Activated CD8-positive, alpha-beta memory T cell treated with anti-CD3 and anti-CD28 coated beads, Interleukin-2, amount 10 ng/mL, durations not matched to agents 7 days and 5 days (primary cell): ENCODE measurements around the gene SPEM2. TPM values are rescaled to one million over a fixed set of nuclear protein-coding genes. Genes with fewer than 3 reads are reported as not detected.

Source experiments
- ATAC-seq: fragments of 150-1000 bp; cut with Tn5 transposase; one replicate; pipeline ENCODE4 v1.10.0; 2021; ENCODE audit warnings: moderate library complexity
- CTCF ChIA-PET: fragments of 350-600 bp; sonication (Branson Sonifier 250); formaldehyde crosslinking; loops from one replicate; lab custom pipeline; 2021; ENCODE audit warnings: antibody characterized with exemption; lab: Charles Lee
- DNase-seq: peaks from one replicate; pipeline ENCODE4 v3.0.0-alpha.2; 2020
- H3K27ac Mint-ChIP-seq: one replicate; pipeline ENCODE4 v1.8.0; 2021; ENCODE audit warnings: mild to moderate bottlenecking, mixed read lengths
- H3K27me3 Mint-ChIP-seq: one replicate; pipeline ENCODE4 v1.8.0; 2021; ENCODE audit warnings: mixed read lengths
- H3K36me3 Mint-ChIP-seq: one replicate; pipeline ENCODE4 v1.8.0; 2021; ENCODE audit warnings: mild to moderate bottlenecking, mixed read lengths
- H3K4me1 Mint-ChIP-seq: one replicate; pipeline ENCODE4 v1.8.0; 2021; ENCODE audit warnings: mixed read lengths
- H3K4me3 Mint-ChIP-seq: one replicate; pipeline ENCODE4 v1.8.0; 2021; ENCODE audit warnings: mild to moderate bottlenecking, moderate library complexity, mixed read lengths
- H3K9me3 Mint-ChIP-seq: one replicate; pipeline ENCODE4 v1.8.0; 2022; ENCODE audit warnings: low read depth, mixed read lengths
- total RNA-seq, 2 experiments: library from RNA; stranded (reverse); gene quantifications; one replicate each; pipeline ENCODE4 v1.2.3, GENCODE V29; 2021

SPEM2 gene
- not detected for total RNA-seq

- DNase-seq (no peak), ATAC-seq (no peak)
- Mint-ChIP-seq H3K4me1 (no peaks in the 10 kb centered on the region), H3K27me3 (no peaks in the 10 kb centered on the region), H3K9me3 (no peaks in the 10 kb centered on the region), H3K4me3 (no peak within 1 kb of the TSS), H3K27ac (no peak within 1 kb of the TSS), H3K36me3 (no peaks in the 10 kb centered on the region)
- CTCF ChIA-PET = interaction anchor here (1.1 kb wide), 1 partner anchor 12 kb away, joined by 4 read pairs; no protein-coding TSS in a partner anchor
These were observed at the start of gene SPEM2 for GRCh38 chr17:7425316-7425715. Gene SPEM2 (plus strand): TSS chr17:7425616. CDS start chr17:7425689, 73 bp downstream.

DNA sequence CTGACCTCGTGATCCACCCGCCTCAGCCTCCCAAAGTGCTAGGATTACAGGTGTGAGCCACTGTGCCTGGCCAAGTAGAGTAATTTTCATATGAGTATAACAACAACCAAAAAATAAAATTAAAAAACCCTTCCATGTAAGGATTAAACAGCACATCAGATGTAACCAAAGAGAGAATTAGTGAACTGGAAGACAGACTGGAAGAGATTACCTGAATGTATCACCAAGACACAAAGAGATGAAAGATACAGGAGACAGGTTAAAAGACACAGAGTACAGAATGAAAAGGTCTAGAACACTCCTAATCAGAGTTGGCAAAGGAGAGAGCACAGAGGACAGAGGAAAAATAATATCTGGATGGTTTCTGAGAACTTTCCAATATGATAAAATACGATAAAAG lies 46.3 kb upstream of the SPEM2 start:
- H3K9me3 Mint-ChIP-seq = peaks cover 3% of the 10 kb centered on the region
- H3K27me3 Mint-ChIP-seq = peaks cover 41% of the 10 kb centered on the region
- ATAC-seq = no peak
- no peak overlapping the region for H3K4me3 Mint-ChIP-seq
- H3K4me1 Mint-ChIP-seq = peaks cover 3% of the 10 kb centered on the region
- CTCF ChIA-PET = no interaction called here
- DNase-seq = no peak
- no peak overlapping the region for H3K27ac Mint-ChIP-seq
- H3K36me3 Mint-ChIP-seq = peaks cover 2% of the 10 kb centered on the region

GRCh38 chr17:7380321-7380720 lies 45.1 kb upstream of the SPEM2 start:
- peaks cover 3% of the 10 kb centered on the region for H3K9me3 Mint-ChIP-seq
- peaks cover 41% of the 10 kb centered on the region for H3K27me3 Mint-ChIP-seq
- CTCF ChIA-PET = no interaction called here
- H3K36me3 Mint-ChIP-seq = peaks cover 2% of the 10 kb centered on the region
- no peak for ATAC-seq
- H3K4me3 Mint-ChIP-seq = no peak overlapping the region
- no peak for DNase-seq
- H3K4me1 Mint-ChIP-seq = peaks cover 7% of the 10 kb centered on the region
- H3K27ac Mint-ChIP-seq = no peak overlapping the region

DNA sequence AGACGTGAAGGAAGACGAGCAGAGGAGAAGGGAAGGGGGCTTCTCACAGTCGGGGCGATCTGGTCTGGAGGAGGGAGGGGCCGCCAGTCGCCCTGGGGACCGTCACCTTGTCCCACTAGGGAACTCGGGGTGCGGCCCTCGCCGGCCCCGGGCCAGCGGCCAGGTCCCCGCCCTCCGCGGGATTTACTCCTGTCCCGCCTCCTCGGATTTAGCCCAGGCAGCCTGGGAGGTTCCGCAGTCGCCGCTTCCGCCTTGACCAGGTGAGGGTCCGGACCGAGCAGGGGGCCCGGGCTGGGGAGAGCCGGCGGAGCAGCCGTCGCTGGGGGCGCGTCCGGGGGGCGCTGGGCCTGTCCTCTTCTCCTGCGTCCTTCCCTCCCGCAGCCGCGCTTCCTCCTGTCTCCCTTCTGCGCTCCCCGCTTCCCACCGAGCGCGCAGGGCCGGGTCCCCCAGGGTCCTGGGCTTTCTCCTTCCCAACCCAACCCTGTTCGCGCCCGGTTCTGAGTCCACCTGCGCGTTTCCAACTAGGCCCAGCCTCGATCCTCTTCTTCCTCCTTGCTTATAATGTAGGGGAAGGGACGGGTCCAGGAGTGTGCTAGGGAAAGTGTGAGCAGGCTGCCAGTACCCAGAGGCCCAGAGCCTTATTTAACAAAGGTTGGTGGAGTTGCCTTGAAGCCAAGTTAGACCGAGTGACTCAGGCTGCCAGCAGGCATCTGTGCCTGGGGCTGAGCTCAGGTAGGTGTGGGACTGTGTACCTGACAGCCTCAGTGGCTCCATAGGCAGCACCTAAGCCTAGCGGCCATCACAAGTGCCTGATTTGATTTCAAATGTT lies 44.3 kb upstream of the SPEM2 start, which contains the start of gene TNK1:
Gene TNK1, plus strand, starts transcription at position 235 of the 829 bp plus-strand sequence. CDS start 1,838 bp downstream, outside the sequence.
- ATAC-seq (no peak), DNase-seq (no peak)
- CTCF ChIA-PET = interaction anchor here (2.8 kb wide), 1 partner anchor 26 kb away, joined by 10 read pairs; the partner anchor contains the start of gene TMEM95
- Mint-ChIP-seq H3K27ac (no peak within 1 kb of the TSS), H3K36me3 (peaks cover 2% of the 10 kb centered on the region), H3K27me3 (peaks cover 41% of the 10 kb centered on the region), H3K9me3 (peaks cover 3% of the 10 kb centered on the region), H3K4me3 (no peak within 1 kb of the TSS), H3K4me1 (peaks cover 7% of the 10 kb centered on the region)

DNA sequence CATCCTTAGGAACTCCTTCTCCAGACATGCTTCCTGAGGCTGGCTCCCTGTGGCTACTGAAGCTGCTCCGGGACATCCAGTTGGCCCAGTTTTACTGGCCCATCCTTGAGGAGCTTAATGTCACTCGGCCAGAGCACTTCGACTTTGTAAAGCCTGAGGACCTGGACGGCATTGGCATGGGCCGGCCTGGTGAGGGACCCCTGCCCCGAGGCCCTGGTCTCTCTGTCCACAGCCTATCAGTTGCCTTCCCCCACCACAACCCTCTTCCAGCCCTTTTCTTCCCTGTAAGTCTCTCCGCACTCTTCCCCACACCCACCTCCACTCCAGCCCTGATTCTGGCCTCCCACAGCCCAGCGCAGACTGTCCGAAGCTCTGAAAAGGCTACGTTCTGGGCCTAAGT lies 42.5 kb upstream of the SPEM2 start:
- H3K4me1 Mint-ChIP-seq = peaks cover 7% of the 10 kb centered on the region
- peaks cover 2% of the 10 kb centered on the region for H3K36me3 Mint-ChIP-seq
- H3K4me3 Mint-ChIP-seq = no peak overlapping the region
- peaks cover 3% of the 10 kb centered on the region for H3K9me3 Mint-ChIP-seq
- ATAC-seq (no peak), DNase-seq (no peak)
- peaks cover 33% of the 10 kb centered on the region for H3K27me3 Mint-ChIP-seq
- no peak overlapping the region for H3K27ac Mint-ChIP-seq
- CTCF ChIA-PET = interaction anchor here (1.0 to 2.8 kb wide), 3 partner anchors 28 to 90 kb away, joined by 3 to 10 read pairs (median 6); partner anchors contain the start of gene TMEM95

GRCh38 chr17:7383371-7383741 lies 42.1 kb upstream of the SPEM2 start:
- H3K4me3 Mint-ChIP-seq = no peak overlapping the region
- H3K9me3 Mint-ChIP-seq = peaks cover 3% of the 10 kb centered on the region
- no peak overlapping the region for H3K27ac Mint-ChIP-seq

DNA sequence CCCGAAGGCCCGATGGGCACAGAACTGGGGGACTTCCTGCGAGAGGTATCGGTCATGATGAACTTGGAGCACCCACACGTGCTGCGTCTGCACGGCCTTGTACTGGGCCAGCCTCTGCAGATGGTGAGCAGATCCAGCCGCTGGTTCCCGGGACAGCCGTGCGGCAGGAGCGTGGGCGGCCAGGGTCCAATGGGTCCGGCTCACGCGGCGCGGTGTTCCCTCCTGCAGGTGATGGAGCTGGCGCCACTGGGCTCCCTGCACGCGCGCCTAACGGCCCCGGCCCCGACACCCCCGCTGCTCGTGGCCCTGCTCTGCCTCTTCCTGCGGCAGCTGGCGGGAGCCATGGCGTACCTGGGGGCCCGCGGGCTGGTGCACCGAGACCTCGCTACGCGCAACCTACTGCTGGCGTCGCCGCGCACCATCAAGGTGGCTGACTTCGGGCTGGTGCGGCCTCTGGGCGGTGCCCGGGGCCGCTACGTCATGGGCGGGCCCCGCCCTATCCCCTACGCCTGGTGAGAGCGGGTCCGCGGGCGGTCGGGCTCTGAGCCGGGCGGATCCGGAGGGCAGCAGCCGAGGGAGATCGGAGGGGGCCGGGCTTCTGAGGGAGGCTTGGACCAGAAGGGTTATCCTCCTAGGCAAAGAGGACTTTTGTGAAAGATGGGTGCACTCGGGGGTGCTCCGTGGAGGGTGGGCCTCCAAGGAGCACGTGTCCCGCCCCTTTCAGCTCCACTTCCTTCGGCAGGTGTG lies 41.5 kb upstream of the SPEM2 start:
- Mint-ChIP-seq H3K36me3 (peaks cover 2% of the 10 kb centered on the region), H3K4me1 (peaks cover 7% of the 10 kb centered on the region), H3K9me3 (peaks cover 3% of the 10 kb centered on the region), H3K4me3 (peak overlapping the region; percentile 72), H3K27me3 (peaks cover 33% of the 10 kb centered on the region), H3K27ac (peak overlapping the region; percentile 68)
- CTCF ChIA-PET = interaction anchor here (0.7 to 2.8 kb wide), 9 partner anchors 10 to 178 kb away, joined by 3 to 10 read pairs (median 4); partner anchors contain the start of genes PLSCR3, SENP3, TMEM256 and TMEM95
- peak; percentile 81 for DNase-seq
- ATAC-seq = peak; percentile 99

More at GRCh38 chr17:7383371-7383741, 42.1 kb upstream of the SPEM2 start:
- CTCF ChIA-PET = interaction anchor here (0.7 to 2.8 kb wide), 6 partner anchors 10 to 178 kb away, joined by 3 to 10 read pairs (median 5); partner anchors contain the start of genes PLSCR3, SENP3, TMEM256 and TMEM95
- ATAC-seq (no peak), DNase-seq (no peak)
- H3K36me3 Mint-ChIP-seq = peaks cover 2% of the 10 kb centered on the region
- H3K4me1 Mint-ChIP-seq = peaks cover 7% of the 10 kb centered on the region
- H3K27me3 Mint-ChIP-seq = peaks cover 33% of the 10 kb centered on the region

- peaks cover 27% of the 10 kb centered on the region for H3K27me3 Mint-ChIP-seq
- peaks cover under 1% of the 10 kb centered on the region for H3K36me3 Mint-ChIP-seq
- H3K4me1 Mint-ChIP-seq = peaks cover 7% of the 10 kb centered on the region
- CTCF ChIA-PET = interaction anchor here (0.9 to 2.6 kb wide), 6 partner anchors 9 to 88 kb away, joined by 3 to 10 read pairs (median 4); partner anchors contain the start of genes PLSCR3 and TMEM256
- no peaks in the 10 kb centered on the region for H3K9me3 Mint-ChIP-seq
- peak overlapping the region; percentile 68 for H3K27ac Mint-ChIP-seq
- no peak for ATAC-seq
- H3K4me3 Mint-ChIP-seq = peak overlapping the region; percentile 72
- no peak for DNase-seq
These were observed 40.8 kb upstream of the SPEM2 start for GRCh38 chr17:7384489-7385081.

DNA sequence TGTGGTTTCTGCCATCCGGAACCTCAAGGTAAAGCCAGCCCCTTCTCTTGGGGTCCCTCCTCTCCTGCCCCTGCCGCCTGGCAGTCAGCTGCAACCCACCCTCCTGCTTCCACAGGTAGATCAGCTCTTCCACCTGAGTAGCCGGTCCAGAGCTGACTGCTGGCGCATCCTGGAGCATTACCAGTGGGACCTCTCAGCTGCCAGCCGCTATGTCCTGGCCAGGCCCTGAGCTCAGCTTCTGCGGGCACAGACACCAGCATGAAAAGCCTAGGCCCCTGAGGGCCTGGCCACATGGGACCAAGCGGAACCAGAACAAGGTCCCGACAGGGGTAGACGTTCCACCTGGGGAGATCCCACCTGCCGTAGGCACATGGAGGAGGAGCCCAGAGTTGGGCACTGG lies 36.6 kb upstream of the SPEM2 start:
- Mint-ChIP-seq H3K4me1 (peaks cover 17% of the 10 kb centered on the region), H3K9me3 (no peaks in the 10 kb centered on the region), H3K27me3 (no peaks in the 10 kb centered on the region), H3K4me3 (no peak overlapping the region), H3K27ac (no peak overlapping the region), H3K36me3 (peaks cover 4% of the 10 kb centered on the region)
- DNase-seq = no peak
- no peak for ATAC-seq
- CTCF ChIA-PET = interaction anchor here (0.7 to 2.3 kb wide), 3 partner anchors 14 to 172 kb away, joined by 3 to 6 read pairs (median 3); no protein-coding TSS in a partner anchor

DNA sequence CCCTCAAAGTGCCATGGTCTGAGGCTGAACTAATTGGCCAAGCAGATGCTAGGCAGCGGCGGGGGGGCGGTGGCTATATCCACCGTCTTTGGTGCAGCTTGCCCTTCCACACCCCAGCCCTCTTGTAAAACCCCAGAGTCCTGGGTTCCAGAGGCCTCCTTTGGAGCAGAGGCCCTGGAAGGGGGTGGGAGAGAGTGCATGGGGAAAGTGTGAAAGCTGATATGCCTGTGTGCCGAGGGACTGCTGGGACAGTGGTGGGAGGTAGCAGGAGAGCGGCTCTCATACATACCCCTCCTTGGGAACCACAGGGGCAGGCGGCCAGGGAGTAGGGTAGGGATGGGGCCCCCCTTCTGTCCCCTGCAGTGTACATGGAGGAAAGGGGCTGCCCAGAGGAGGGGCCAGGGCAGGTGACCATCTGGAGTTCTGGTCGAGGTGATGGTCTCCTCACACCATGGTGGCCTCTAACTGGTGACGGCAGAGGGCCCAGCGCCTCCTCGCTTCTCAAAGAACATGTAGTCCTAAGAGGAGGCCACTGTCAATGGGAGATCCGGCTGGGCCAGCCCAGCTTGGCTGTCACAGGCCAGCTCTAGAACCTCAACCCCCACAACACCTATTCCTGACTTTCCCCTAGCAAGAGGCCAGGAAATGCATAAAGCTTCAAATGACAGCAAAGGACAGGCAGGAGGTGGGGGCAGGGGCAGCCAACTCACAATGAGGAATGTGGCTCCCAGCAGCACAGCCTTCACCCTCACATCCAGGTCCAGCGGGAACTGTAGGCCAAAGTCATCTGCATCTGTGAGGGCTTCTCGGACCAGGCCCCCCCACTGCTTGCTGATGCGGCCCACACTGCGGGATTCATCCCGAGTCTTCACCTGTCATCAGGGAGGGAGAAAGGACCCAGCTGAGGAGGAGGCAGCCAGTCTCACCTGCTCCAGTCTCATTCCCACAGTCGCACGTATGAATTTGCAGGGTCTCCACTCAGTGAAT lies 35.2 kb upstream of the SPEM2 start:
- H3K27me3 Mint-ChIP-seq = no peaks in the 10 kb centered on the region
- ATAC-seq = no peak

GRCh38 chr17:7391307-7391706 lies 34.1 kb upstream of the SPEM2 start:
- peaks cover 18% of the 10 kb centered on the region for H3K4me1 Mint-ChIP-seq
- H3K27ac Mint-ChIP-seq = no peak overlapping the region
- H3K4me3 Mint-ChIP-seq = no peak overlapping the region
- H3K9me3 Mint-ChIP-seq = no peaks in the 10 kb centered on the region
- no peaks in the 10 kb centered on the region for H3K27me3 Mint-ChIP-seq
- no peak for ATAC-seq
- peaks cover 4% of the 10 kb centered on the region for H3K36me3 Mint-ChIP-seq
- no peak for DNase-seq
- CTCF ChIA-PET = interaction anchor here (0.6 kb wide), 1 partner anchor 82 kb away, joined by 3 read pairs; no protein-coding TSS in a partner anchor

More for the DNA sequence above, 35.2 kb upstream of the SPEM2 start:
- Mint-ChIP-seq H3K9me3 (no peaks in the 10 kb centered on the region), H3K27ac (no peak overlapping the region), H3K4me1 (peaks cover 18% of the 10 kb centered on the region), H3K36me3 (peaks cover 4% of the 10 kb centered on the region), H3K4me3 (no peak overlapping the region)
- no peak for DNase-seq
- CTCF ChIA-PET = interaction anchor here (0.6 to 2.3 kb wide), 2 partner anchors 83 to 170 kb away, joined by 3 to 6 read pairs; no protein-coding TSS in a partner anchor
